PC-9 (cell line): ENCODE results near the gene LIN52.

ENCODE experiments used
- EZH2 ChIP-seq: fragments of 200-600 bp; sonication (generic); IDR thresholded peaks from 2 replicates; pipeline ENCODE4 v1.8.0; 2017; ENCODE audit warnings: antibody characterized with exemption, low read depth
- TF ChIP-seq, protein P1 (sequence below): fragments of 200-600 bp; sonication (generic); conservative IDR thresholded peaks from 2 replicates; pipeline ENCODE4 v1.6.1; 2017; ENCODE audit warnings: mixed run types, antibody characterized with exemption, mild to moderate bottlenecking, moderate library complexity

- TF ChIP-seq, protein P1, sequence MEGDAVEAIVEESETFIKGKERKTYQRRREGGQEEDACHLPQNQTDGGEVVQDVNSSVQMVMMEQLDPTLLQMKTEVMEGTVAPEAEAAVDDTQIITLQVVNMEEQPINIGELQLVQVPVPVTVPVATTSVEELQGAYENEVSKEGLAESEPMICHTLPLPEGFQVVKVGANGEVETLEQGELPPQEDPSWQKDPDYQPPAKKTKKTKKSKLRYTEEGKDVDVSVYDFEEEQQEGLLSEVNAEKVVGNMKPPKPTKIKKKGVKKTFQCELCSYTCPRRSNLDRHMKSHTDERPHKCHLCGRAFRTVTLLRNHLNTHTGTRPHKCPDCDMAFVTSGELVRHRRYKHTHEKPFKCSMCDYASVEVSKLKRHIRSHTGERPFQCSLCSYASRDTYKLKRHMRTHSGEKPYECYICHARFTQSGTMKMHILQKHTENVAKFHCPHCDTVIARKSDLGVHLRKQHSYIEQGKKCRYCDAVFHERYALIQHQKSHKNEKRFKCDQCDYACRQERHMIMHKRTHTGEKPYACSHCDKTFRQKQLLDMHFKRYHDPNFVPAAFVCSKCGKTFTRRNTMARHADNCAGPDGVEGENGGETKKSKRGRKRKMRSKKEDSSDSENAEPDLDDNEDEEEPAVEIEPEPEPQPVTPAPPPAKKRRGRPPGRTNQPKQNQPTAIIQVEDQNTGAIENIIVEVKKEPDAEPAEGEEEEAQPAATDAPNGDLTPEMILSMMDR: no peak
- TF ChIP-seq EZH2: no peak
Measured at GRCh38 chr14:74141703-74142102, 56.9 kb downstream of the LIN52 start.
